GM18909 (cell line): ENCODE data around the gene GSTM1.

ENCODE experiments used
- ATAC-seq: cut with Tn5 transposase; IDR thresholded peaks from one replicate; pipeline ENCODE4 v1.9.1; 2021; ENCODE audit warnings: mild to moderate bottlenecking; ENCODE audit not compliant: unreplicated experiment, poor library complexity

The GSTM1 gene

DNA sequence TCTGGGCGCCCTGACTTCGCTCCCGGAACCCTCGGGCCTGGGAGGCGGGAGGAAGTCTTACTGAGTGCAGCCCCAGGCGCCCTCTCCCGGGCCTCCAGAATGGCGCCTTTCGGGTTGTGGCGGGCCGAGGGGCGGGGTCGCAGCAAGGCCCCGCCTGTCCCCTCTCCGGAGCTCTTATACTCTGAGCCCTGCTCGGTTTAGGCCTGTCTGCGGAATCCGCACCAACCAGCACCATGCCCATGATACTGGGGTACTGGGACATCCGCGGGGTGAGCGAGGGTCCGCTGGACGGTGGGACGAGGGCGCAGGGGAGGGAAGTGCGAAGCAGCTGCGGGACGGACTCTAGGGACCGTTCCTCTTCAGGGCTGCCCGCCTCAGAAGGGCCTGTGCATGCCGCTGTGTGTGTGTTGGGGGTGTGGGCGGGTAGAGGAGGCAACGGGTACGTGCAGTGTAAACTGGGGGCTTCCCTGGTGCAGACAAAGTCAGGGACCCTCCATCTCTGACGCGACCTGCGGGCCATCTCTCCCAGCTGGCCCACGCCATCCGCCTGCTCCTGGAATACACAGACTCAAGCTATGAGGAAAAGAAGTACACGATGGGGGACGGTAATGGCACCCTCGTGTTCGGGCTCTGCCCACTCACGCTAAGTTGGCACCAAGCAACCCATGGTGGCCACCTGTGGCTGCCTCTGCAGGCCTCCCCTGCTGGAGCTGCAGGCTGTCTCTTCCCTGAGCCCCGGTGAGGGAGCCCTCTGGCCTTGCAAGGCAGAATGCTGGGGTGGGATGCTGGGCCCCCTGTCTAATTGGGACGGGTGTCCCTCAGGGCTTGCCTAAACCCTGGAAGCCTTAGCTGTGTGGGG lies at the start of gene GSTM1:
Gene GSTM1 (plus strand): TSS at position 177 of the 859 bp plus-strand sequence. CDS start 57 bp downstream, at position 234.
- peak; percentile 96 for ATAC-seq

DNA sequence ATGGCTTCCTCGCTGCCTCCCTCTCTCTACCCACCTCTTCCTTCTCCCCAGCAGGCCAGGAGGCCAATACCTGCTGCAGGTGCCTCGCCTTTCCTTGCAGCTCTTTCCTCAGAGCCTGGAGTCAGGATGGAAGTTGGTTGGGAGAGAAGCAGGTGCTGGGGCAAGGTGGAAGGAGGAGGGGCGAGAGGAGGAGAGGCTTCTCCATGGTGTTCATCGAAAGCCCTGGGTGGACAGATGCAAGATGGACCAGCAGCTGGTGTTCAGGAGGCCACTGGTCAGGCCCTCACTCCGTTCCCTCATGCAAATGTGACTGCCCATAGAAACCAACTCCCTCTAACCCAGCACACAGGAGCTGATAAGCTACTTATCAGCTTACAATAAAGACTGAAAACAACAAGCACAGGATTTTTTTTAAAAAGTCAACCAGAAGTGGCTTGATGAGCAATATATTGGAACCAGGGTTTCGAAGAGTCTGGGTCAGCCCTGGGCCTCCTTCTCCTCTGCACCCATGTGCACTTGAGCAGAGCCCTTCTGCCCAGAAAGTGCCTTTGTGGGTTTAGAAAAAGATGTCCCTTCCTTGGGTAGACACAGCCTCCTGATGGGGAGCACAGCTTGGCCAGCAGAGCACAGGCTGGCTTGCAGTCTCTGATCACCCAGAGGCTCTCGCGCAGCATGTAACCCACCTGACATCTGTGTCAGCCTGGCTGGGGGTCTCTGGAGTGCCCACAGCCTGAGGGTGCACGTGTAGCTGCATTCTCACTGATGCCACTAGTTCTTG lies 48.4 kb upstream of the GSTM1 start:
- ATAC-seq = no peak

DNA sequence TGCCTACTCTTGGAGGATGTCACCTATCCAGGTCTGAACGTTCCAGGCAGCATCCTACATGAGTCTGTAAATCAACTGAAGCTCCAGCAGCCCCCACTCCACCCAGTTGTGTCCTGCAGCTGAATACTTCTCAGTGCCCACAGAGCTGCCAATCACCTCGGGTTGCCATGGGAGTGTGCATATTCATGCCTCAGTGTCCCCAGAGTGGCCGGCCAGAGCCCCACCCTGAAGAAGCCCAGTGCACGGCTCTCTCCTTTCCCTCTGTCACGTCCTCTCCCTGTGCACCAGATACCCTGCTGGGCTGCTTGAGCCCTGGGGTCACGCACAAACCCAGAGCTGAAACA lies 47.8 kb upstream of the GSTM1 start:
- peak; percentile 2 for ATAC-seq

DNA sequence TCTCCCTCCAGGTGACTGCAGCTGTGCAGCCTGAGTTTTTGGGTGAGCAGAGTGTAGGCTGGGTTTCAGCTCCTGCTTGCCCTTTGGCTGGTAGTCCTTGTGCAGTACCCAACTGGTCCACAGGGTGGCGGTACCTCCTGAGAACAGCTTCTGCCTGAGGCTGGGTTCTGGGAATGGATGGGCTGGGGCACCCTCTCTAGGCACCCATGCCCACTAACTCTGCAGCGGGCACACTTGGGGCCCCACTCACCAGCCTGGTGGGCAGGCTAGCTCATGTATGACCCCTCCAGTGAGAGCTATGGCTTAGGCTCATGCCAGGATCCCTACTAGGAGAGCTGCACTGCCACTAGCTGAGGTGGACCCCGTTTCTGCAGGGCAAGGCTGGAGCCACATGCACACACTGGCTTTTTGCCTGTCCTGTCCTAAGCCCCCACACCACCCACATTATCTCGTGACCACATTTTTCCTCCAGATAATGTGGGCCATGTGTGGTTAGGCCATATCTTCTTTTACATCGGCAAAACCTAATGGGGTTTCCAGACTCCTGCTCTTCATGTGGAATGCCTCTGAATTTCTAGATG lies 47.2 kb upstream of the GSTM1 start:
- ATAC-seq = peak; percentile 58

DNA sequence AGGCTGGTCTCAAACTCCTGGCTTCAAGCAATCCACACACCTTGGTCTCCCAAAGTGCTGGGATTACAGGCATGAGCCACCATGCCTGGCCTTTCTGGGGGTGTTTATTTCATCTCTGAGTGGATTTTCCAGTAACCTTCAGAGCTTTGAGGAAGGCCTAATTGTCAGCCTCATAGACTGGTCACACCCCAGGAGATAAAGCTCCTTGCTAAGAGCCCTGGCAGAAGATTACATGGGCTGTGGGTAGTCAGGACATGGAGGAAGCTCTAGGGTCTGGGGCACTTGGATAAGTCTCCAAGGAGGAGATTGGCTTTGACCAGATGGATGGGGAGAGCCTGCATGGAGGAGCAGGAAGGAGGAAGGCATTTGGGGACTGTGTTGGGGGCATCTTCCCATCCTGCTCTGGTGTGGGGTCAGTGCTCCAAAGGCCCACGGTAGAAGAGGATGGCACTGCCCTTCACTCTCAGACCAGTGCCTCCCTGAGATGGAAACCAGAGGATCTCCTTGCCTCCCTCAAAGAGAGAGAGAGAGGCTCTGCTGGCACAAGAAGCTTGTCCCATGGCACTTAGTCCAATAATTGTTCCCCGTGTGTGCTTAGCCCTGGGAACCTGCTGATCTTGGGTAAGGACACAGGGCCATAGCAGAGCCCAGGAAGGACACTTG lies 46.4 kb upstream of the GSTM1 start:
- ATAC-seq = no peak

DNA sequence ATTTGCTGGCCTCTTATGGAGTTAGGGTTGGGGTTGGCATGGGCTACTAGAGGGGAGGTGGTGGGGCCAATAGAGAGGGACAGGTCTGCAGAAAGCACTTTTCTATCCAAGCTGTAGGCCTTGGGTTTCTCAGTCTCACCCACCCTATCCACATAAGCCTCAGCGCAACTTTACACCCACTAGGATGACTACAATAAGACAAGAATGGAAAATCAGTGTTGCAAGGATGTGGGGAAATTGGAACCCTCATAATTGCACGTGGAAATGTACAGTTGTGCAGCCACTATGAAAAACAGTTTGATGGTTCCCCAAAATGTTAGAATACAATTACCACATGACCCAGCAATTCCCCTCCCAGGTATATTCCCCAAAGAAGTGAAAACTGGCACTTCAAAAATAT lies 45.8 kb upstream of the GSTM1 start:
- no peak for ATAC-seq

DNA sequence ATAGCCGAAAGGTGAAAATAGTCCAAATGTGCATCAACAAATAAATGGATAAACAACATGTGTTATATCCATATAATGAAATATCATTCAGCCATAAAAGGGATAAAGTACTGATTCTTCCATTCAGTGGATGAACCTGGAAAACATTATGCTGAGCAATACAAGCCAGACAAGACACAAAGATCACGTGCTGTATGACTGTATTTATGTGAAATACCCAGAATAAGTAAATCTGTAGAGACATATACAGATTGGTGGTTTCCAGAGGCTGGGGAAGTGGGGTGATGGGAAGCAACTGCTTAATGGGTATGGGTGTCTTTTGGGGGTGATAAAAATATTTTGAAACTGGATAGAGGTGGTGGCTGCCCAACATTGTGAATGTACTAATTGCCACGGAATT lies 45.0 kb upstream of the GSTM1 start:
- ATAC-seq = no peak

DNA sequence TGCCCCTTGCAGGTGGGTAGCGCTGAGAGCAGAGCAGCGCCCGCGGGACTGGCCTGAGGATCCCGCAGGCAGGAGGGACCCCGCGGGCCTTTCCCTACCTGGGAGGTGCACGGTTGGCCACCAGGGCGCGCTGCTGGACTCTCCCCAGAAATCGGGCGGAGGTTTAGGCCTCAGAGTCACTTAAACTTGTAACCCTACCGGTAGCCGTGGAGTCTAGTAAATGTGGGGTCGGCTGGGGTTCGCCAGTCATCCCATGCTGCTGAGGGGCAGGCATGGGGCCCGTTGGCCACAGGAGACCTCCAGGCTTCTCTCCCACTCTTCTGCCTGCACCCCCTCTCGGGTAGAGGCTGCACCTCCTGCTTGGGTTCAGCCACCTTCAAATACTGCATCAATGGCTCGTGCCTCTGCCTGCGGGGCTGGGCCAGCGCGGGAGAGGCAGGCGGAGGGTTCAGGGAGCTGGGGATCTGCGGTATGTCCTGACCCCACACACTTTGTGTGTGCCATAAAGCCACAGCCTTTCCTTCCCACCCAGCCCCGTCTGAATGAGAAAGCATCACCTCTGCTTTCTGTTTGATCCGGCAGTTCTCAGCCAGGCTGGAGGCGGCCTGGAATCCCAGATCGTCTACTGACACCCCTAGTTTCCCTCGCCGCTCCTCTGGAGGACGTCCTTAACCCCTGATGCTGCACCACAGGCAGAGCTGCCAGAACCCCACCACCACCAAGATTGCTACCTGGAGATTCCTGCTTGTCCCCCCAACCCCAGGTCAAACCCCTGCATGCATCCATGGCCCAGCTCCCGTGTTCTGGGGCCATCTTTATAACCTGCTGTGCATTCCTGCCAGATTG lies 44.0 kb upstream of the GSTM1 start:
- ATAC-seq = peak; percentile 83

DNA sequence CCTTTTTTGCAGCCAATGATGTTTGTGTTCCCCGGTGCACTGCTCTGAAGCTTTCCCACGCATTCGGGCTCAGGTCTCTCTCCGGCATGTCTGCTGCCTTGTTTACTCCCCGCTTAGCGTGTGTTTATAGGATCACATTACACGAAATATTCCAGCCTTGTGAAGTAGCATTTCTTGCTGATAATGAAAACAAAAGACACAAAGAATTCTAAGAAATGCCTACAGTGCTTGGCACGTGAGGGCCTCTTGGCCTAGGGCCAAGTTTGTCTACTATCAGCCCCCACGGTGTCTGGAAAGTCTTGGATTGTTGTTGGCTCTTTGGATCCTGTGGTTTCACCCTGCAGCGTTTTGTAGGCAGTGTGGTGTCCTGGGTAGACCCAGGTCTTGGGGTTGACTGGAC lies 42.9 kb upstream of the GSTM1 start:
- ATAC-seq = no peak

DNA sequence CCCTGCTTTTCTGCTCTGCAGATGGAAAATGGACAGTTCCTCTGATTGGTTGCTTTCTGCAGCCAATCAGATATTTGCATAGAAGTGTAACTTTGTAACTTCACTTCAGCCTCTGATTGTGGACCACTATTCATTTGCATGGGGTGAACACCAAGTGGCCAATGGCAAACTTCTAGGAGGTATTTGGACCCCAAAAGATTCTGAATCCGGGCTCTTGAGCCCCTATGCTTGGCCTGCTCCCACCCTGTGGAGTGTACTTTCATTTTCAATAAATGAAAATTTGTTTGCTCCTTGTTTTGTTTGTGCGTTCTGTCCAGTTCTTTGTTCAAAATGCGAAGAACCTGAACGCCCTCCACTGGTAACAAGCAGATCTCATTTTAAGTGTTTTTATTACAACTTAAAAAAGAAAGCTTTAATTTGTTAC lies 38.1 kb upstream of the GSTM1 start:
- ATAC-seq = no peak

DNA sequence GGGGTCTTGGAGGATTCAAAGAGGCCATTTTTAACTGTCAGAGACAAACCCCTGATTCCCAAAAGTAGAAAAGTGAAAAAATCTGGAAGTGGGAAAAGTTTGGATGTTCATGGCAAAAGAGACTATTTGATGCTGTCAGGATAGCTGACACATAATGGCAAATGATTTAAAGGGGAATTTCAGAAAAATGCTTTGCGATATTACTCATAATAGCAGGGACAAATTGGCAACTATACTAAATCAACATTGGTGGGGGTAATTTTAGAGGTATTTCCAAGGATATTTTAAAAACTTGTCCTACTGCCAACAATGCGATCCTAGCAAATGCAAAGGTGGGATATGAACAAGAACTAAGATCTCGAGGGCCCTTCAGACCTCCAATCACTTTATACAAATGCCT lies 37.0 kb upstream of the GSTM1 start:
- ATAC-seq = no peak

DNA sequence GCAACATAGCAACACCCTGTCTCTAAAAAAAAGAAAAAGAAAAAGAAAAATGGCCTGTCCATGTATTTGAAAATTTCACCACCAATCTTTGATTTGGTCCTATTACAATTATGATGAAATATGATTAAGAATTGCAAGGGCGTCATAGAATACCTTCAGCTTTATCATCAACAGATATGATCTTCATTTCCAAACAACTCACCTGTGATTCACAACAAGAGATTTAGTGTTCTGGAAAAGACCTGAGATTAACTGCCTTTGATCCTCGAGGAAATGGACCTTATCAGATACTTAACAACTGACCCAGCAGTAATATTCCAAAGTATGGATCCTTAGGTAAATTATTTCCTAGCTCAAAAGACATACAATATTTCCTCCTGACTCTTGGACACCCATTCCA lies 35.2 kb upstream of the GSTM1 start:
- ATAC-seq = no peak

DNA sequence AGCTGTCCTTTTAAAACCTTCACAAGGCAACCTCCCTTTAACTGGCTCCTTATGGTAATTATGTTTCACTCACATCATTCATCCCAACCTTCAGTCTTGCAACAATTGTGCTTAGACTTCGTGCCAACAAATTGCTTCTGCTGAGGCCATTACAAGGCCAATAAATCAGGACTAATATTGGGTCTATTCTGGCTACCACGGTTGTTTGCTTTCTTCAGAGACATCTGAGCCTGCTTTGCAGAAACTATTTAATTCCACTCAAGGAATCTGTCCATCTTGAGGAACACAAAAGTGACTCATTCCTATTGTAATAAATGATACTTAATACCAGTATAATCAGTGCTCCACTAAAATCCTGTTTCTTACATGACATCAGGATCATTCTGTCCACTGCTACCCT lies 34.3 kb upstream of the GSTM1 start:
- no peak for ATAC-seq

DNA sequence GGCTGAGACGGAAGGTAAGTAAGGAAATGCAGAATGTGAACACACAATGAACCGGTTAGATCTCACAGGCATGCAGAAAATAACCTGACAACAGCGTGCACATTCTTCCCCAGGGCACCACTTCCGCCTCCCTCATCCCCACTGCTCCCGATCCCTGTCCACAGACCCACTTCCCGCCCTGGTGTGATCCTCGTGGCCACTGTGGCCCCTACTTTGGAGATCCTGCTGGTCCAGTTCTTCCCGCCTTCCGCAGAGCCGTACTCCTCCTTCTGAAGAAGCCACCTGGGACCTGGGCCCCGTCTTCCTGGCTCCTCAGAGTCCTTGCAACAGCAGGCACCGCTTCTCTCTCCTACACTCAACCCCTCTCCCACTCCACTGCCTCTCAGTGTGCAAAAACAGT lies 33.1 kb upstream of the GSTM1 start:
- no peak for ATAC-seq

DNA sequence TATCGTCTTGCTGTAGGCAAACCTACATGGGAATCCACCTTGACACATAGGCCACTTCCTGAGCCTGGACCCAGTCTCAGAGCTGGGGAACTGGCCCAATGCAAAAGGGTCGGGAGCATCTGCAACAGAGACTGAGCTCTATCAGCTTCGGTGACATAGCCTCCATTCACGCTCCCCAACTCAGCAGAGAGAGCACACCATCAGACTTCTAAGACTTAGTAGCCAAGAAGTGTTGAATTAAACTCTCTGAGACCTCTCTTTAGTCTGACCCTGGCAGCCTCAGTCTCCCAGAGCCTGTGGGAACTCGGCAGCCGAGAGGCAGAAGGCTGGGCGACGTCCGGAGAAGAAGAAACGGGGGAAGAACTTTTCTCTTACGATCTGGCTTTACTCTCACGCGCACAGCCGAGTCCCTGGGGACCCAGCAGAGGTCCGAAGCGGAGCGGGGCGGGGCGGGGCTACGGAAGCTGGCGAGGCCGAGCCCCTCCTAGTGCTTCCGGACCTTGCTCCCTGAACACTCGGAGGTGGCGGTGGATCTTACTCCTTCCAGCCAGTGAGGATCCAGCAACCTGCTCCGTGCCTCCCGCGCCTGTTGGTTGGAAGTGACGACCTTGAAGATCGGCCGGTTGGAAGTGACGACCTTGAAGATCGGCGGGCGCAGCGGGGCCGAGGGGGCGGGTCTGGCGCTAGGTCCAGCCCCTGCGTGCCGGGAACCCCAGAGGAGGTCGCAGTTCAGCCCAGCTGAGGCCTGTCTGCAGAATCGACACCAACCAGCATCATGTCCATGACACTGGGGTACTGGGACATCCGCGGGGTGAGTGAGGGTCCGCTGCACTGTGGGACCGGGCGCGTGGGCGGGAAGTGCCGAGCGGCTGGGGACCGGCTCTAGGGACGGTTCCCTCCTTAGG lies 31.8 kb upstream of the GSTM1 start, which contains the start of gene GSTM4:
Gene GSTM4 (plus strand): TSS at position 485 of the 905 bp plus-strand sequence. CDS start 291 bp downstream, at position 776.
- ATAC-seq = peak; percentile 94

DNA sequence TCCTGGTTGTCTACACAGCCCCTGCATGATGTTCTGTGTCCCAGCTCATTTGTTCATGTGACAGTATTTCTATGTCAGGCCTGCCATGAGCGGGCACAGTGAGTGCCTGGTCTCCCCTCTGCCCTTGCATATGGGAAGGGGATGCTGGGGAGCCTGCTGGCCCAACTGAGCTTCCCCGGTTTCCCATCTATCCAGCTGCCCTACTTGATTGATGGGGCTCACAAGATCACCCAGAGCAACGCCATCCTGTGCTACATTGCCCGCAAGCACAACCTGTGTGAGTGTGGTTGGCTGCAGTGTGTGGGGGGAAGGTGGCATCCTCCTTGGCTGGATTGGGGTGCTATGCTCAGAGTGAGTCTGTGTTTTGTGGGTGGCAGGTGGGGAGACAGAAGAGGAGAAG lies 30.2 kb upstream of the GSTM1 start:
- no peak for ATAC-seq

DNA sequence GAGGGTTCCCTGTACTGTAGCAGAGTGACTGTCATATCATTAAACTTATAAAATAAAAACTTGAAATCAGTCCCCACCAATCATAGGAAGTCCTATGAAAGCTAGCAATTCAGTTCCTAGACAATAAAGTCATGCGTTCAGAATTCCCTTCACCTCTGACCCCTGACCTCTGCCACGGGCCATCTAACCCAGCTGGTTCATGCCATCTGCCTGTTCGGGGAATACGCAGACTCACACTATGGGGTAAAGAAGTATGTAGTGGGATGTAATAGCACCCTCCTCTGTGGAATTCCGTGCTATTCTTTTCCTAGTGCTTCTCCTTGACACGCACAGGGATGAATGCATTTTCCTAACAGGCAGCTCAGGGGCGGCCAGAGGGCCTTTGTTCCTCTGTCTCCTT lies 29.6 kb upstream of the GSTM1 start:
- ATAC-seq = no peak

DNA sequence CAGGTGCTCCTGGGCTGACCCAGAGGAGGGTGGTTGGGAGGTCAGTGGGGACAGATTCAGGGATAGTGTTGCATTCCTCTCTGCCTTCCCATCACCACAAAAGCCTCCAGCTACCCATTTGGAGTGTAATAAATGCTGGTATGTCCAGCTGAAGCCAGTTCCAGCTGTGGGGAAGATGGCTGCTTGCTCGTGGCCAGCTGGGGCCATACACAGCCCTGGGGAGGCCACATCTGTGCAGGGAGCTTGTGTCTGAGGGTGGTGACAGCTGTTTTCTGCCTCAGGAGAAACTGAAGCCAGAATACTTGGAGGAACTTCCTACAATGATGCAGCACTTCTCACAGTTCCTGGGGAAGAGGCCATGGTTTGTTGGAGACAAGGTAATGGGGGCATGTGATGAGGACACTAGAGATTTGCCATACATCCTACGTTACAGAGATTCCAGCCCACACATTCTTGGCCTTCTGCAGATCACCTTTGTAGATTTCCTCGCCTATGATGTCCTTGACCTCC lies 29.0 kb upstream of the GSTM1 start:
- no peak for ATAC-seq

DNA sequence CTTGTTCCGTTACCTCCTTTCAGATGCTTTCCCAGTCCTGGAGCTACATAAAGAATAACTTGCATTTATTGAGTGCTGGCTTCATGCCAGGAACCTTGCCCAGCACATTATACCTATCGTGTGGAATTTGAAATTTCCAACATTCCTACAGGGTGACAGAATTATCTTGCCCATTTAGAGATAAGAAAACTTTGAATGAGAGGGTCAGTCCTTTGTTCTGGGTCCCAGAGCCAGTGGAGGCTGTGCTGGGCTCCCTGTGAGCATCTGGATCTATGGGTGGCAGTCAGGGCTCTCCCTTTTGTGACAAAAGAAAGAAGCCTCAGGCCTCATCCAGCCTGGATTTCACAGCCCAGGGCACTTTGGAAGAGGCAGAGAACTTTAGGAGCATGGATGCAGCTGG lies 28.5 kb upstream of the GSTM1 start:
- ATAC-seq = no peak
